Stimulated activated CD8-positive, alpha-beta memory T cell treated with anti-CD3 and anti-CD28 coated beads, Interleukin-7, amount 100 ng/mL, for 24 hours (primary cell): Measurements from ENCODE around the gene LRRC56.
A peak's percentile ranks its signal among the peaks of the same experiment; 100 is the strongest.

Experiments
- DNase-seq: peaks from one replicate; pipeline ENCODE4 v3.0.0-alpha.2; 2020; ENCODE audit warnings: low read depth

Gene LRRC56

DNA sequence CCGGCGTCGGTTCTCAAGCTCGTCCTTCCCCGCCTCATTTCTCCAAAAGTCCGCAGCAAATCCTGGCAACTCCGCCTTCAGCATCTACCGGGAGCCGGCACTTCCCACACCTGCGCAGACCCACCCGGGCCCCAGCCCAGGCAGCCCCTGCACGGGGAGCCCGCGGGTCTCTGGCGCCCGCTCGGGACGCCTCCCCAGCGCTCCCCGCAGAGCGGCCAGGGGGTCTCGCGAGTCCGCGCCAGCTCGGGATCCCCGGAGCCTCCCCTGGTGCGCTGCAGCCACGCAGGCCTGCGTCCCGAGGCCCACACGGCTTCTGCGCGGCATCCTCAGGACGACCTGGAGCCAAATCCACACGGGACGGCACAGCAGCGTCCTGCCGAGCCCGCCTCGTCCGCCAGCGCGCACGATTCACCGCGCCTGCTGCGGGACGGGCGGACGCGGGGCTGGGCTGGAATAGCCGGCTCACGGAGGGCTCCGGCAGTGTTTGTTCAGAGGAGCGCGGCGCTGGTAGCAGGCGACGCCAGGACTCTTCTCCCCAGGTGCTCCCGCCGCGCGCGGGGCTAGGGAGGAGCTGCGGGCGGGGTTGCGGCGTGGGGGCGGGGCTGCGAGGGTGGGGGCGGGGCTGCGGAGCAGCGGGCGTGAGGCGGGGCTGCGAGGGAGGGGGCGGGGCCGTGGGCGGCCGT, 38.1 kb downstream of the LRRC56 start:
- no peak for DNase-seq

DNA sequence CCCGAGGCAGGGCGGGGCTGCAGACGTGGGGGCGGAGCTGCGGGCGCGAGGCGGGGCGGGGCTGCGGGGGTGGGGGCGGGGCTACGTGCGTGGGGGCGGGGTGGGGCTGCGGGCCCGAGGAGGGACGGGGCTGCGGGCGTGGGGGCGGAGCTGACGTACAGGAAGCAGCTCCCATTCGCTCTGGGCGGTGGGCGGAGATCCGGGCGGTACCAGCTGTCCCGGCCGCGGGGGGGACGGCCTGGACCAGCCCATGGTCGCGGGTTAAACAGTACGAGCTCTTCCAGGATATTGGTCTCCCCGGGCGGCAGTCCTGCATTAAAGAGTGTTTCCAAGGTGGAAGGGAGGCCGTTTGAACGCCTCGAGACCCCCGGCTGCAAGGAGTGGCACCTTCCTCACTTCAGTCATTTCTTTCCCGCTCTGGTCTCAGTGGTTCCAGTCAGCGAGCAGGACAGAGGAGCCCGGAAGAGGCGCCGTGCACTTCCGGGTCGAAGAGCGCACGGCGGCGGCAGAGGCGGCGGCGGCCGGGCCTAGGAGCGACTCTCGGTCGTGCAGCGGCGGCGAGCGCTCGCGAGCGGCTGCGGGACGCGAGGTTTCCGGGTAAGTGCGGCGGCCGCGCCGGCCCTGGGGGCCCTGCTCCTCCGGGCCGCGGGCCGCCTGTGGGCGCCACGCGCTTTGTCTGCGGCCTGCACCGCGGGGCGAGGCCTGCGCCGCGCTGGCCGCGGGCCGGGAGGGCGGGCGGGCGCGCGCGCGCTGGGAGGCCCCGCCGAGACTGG, 38.9 kb downstream of the LRRC56 start, which contains the start of gene PHRF1:
TSS of gene PHRF1 (plus strand) at position 475 of the 773 bp plus-strand sequence. CDS start 5,043 bp downstream, outside the sequence.
- DNase-seq = peak; percentile 85

DNA sequence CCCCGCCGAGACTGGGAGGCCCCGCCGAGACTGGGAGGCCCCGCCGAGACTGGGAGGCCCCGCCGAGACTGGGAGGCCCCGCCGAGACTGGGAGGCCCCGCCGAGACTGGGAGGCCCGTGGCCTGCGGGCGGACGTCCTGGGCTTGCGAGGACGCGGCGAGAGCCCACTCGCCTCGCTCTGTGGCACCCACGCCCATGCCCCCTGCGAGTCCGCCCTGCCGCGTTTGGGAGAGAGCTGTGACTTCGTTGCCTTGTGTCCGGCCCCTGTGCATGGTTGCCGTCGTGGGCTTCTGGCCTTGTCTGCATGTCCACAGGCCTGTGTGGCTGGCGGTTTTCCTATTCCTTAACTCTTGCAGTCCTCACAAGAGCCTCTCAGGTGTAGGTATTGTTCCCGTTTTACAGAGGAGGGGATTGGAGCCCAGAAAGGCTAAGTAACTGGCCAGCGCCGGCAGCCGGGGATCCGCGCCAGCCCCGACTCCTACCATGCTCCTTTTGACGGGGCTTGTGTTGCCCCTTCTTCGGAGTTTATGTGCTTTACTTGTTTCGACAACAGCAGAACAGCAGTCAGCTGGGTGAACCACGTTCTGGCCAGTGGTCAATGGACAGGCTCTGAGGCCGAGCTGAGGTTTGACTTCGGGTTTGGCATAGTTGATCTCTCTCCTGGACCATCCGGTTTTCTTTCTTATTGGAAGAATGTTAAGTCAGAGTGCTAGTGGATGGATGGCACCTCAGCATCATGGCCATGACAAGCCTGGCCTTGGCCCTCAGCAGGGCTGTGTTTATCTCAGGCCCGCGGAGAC, 39.7 kb downstream of the LRRC56 start:
- no peak for DNase-seq

DNA sequence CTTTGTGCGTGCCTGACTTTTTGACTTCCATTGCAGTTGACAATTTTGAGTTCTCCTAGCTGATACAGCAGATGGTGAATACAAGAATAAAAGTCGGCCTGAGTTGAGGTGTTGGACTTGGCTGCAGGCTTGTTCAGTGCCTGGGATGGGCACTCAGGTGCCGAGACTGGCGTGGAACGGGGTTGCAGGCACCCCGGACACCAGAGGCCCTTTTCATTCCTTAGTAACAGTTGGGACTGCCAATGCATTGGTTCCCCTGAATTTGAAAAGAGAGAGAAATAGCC, 40.2 kb downstream of the LRRC56 start:
- DNase-seq = no peak

DNA sequence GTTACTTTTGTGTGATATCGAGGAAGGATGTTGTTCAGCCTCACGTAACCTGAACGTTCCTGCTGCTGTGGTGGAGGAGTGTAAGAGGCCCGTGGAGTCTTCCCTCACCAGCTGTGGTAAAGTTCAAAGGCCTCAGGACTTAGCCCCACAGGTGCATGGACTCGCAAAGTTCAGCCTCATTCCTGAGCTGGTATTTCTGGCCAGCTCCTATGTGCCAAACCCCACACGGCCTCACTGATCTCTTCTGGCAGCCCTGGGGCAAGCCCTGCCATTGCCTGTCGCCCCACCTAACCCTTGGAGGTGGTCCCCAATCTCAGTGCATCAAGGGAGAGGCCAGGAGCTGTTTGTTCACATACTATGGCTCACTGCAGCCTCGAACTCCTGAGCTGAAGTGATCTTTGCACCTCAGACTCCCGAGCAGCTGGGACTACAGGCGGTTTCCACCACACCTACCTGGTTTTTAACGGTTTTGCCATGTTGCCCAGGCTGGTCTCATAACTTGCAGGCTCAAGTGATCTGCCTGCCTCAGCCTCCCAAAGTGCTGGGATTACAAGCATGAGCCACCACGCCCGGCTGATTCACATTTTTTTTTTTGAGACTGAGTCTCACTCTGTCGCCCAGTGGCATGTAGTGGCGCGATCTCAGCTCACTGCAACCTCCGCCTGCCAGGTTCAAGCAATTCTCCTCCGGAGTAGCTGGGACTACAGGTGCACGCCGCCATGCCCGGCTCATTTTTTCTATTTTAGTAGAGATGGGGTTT, 41.1 kb downstream of the LRRC56 start:
- DNase-seq = no peak

DNA sequence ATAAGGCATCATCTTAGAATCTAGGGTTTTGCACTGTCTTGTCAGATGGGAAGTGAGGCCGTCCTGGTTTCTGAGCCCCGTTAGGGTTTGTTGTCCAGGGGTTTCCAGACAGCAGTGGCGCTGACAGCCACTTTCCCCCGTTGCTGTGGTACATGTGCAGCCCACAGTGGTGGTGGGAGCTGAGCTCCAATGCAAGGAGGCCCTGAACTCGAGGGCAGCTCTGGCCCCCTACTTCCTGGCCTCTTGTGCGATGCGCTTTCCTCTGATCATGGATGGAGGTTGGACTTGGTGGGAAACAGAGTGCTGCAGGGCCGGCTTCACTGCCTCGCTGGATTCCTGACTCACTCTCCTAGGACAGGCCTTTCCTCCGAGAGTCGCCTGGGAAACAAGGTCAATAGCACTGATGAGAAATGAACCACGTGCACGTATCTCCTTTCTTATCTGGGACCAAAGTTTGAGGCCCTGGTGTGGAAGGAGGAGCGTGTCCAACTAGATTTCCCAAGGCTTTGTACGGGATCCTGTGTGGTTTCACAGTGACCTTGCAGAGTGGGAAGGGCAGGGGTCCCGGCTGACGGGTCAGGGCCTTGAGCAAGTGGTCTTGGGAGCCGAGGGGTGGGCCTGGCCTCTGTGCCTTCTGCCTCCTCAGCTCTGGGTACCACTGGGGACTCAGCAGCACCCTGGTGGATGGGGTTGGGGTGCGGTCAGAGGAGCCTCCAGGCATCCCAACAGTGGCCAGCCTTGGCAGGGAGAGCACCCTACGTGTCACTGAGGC, 42.7 kb downstream of the LRRC56 start:
- no peak for DNase-seq

DNA sequence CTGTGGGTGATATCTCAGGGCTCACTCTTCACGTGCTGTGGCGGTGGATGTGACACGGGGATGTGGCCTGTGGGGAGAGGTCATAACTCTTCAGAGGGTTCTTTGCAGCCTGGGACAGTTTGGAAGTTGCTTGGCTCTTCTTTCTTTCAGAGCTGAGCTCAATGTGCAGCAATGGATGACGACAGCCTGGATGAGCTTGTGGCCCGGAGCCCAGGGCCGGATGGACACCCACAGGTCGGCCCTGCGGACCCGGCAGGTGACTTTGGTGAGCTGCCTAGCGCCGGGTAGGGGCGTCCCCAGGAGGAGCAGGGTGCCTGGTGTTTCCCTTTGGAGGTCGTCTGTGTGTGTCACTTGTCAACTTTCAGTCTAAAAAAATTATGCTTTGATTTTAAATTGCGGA, 44.0 kb downstream of the LRRC56 start:
- DNase-seq = no peak

DNA sequence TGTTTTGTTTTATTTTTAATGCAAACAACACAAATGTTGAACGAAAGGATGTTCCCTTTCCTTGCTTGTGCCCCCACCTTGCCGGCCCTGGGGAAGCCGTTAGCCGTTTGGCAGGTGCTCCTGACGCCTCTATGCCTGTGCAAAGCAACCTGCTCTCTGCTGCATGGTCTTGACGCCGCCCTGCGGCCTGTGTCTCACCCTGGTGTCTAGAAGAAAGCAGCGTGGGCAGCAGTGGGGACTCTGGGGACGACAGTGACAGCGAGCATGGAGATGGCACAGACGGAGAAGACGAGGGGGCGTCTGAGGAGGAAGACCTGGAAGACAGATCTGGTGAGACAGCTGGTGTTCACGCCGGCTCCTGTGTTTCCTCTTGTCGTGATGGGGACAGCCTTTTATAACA, 44.4 kb downstream of the LRRC56 start:
- no peak for DNase-seq

DNA sequence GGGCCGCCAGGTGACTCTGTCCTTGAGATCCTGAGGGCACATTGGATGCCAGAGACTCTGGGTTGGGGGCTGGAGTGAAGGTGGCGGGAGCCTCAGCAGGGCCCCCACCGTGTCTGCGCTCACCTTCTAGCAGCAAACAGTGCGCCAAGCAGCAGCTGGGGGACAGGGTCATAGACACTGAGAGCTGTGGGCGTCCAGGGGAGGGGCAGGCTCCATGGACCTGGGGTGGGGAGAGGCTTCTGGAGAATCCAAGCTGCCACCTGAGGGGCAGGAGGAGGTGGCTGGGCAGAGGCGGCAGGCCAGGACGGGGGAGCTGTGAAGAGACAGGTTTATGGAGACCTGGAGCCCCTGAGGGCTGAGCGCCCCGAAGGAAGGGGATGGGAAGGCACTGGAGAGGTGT, 47.0 kb downstream of the LRRC56 start:
- no peak for DNase-seq

DNA sequence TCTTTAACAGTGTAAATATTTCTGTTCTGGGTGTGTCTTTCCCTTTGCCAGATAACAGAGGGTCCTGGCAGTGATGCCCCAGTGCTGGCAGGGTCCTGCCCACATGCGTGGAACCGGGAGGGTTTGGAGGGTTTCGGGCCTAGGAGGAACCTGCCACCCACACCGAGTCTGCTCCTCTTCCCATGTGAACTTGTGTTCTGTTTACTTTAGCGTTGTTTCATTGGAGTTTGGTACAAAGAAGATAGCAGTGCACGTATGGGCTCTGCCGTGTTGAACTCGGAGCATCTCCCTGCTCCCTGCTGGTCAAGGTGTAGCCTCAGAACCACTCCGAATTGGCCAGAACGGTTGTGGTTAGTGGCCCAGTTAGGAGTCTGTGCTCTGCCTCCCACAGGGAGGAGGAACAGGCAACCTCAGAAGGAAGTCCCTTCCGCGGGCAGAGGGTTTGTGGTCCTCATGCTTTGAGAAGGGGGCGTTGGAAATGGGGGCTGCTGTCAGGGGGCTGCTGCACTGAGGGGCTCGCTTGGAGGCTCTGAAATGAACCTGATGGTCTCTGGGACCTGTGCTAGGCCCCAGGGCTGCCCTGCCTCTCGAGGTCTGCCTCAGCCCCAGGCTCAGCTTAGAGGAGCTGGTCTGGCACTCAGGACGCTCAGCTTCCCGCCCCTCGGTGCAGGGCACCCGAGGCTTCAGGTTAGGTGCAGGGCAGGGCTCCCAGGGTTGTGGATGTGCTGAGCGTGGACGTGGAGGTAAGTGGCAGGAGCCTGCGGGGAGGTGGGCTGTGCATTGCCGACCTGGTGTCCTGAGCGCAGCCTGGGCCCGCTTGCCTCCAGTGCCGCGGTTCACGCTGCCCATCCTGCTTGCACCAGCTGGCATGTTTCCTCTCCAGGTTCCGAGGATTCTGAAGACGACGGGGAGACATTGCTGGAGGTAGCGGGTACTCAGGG, 49.3 kb downstream of the LRRC56 start:
- no peak for DNase-seq

DNA sequence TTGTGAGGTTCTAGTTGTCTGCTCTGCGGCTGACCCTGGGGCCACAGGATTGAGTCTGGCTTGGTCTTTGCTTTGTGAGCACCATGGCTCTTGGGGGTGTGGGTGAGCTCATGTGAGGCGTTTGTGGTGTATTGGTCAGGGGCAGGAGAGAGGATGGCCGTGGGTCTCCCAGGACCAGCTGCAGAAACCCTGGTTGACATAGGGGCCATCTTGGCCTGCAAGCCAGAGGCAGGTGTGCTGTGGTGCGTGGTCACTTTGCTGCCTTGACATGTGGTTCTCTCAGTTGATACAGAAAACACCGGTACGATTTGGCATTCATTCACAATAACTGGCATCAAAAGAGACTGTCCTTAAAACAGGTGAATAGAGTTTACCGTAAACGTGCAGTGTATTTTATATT, 50.2 kb downstream of the LRRC56 start:
- DNase-seq = no peak

DNA sequence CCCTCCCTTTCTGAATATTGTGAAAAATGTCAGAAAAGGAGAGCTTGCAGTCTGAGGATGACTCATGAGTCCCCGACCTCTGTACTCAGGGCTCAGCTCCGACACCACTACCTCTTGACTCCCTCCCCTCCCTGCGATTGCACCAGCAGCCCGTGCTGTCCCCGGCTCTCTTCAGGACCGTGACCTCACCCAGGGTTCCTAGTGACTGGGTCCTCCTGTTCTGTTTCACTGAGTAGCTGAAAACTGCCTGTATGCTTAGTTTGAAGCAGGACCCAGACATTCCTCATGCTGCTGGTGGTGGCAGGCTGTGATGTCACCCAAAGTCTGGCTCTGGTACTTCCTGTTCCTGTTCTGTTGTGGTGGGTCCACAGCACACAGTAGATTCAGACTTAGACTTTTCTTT, 50.7 kb downstream of the LRRC56 start:
- peak; percentile 30 for DNase-seq

DNA sequence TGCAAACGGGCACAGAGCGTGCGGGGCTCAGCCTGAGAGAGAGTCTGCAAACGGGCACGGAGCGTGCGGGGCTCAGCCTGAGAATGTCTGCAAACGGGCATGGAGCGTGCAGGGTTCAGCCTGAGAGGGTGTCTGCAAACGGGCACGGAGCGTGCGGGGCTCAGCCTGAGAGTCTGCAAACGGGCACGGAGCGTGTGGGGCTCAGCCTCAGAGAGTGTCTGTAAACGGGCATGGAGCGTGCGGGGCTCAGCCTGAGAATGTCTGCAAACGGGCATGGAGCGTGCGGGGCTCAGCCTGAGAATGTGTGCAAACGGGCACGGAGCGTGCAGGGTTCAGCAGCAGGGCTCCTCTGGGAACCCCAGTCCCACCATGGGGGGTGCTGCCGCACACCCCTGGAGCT, 52.5 kb downstream of the LRRC56 start:
- no peak for DNase-seq

DNA sequence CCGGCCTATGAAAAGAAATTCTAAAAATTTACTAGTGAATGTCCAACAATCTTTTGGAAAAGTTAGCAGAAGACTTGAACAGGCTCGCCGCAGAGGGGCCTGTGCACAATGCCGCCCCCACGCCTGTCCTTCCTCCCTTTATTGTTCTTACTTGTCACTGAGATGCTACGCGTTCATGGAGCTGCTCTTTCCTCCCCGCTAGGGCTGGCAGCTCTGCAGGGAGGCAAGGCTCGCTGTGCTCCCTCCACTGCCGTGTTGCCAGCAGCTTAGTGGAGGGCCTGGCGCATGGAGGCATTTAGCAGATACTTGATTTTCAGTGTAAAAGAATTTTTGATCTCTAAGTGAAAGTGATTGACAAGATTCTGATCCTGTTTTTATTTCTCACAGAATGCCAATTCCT, 53.7 kb downstream of the LRRC56 start:
- DNase-seq = no peak

DNA sequence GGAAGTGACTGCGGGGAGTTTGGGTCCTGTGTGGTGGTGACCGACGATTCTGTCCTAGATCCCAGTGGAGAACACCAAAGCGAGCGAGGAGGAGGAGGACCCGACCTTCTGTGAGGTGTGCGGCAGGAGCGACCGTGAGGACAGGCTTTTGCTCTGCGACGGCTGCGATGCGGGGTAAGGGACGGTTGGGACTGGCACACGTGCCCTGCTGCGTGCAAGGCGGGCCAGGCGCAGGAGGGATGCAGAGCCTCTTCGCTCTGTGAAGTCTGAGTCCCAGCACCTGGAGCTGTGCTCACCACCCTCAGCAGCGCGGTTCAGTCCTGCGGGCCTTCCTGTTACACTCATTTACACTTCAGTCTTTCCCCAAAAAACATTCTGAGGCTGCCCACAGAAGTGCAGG, 55.2 kb downstream of the LRRC56 start:
- no peak for DNase-seq

DNA sequence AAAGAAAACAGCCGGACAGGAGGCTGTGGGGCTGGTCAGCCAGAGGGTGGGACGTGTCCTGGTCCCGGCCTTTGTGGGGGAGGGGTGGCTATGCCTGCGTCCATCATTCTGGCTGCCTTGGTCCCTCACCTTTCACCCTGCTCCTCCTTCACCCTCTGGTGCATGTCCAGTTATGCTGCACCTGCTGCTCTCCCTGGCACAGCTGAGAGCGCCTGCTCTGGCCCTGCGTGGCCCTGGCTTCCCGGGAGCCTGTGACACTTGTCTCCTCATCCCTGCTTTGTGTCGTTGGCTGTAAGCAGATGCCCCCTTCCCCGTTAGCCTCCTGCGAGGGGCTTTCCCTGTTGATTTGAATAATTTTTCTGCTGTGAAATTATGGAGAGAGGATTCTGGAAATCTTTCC, 55.6 kb downstream of the LRRC56 start:
- DNase-seq = no peak

DNA sequence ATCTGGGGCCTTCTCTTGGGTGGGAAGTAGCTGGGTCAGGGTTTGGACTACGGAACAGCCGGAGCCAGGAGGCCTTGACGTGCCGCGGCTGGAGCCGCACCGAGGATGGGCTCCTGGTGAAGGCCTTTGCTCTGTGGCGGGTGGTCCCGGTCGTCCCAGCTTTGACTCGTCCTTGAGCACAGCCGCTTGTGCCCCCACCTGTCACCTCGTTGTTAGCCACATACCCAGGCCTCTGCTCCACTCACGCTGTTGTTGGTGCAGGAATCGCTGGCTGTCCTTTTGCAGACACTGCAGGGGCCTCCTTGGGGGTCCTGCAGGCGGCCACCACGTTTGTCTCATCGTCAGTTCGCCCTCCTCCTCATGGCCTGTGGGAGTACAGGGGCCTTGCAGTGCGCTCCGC, 56.0 kb downstream of the LRRC56 start:
- no peak for DNase-seq

DNA sequence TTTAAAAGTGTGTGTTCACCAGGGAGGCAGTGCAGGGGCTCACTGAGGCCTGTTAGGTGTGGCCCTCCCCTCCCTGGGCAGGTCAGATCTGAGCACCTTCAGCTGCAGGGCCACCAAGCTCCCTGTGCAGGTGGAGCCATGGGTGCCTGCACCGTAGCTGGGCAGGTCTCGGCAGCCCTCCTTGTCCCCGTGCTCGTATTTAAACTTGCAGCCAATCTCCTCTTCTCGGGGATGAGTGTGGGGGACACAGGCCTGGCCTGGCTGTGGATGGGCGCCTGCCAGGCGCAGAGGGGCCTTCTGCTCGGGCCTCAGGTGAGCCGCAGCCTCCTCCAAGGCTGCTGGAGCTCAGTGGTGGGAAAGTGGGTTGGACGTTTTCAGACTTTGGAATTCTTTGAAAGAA, 58.1 kb downstream of the LRRC56 start:
- no peak for DNase-seq

DNA sequence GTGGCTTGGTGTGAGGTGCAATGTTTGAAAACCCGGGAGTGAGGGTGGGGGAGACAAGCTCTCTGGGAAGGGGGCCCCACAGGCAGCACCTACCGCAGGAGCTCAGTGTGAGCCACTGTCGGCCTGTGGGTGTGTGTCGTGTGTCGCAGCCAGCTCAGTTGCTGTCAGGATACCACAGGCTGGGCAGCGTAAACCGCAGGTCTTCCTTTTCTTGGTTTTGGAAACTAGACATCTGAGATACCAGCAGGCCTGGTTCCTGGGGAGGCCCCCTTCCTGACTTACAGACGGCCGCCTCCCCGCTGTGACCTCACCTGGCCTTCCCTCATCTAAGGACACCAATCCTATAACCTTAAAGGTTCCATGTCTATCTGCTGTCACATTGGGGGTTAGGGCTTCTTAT, 59.0 kb downstream of the LRRC56 start:
- no peak for DNase-seq

DNA sequence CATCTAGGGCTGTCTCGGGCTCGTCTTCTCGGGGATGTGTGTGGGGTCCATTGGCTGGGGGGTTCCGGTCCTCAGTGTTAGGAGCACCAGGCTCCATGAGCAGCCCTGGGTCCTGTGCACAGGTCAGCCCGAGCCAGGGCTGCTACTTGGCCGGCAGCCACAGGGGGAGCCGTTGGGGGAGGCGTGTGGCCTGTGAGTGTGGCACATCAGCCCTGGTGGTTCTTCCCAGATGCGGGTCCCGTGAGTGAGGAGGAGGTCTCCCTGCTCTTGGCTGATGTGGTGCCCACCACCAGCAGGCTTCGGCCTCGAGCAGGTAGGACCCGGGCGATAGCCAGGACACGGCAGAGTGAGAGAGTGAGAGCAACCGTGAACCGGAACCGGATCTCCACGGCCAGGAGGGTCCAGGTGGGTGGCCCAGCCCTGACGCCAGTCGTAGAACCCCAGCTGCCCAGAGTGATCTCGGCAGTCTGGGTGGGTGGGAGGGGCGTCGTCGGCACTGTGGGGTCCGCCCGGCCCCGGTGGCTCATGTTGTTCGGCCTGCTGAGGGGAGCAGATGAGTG, 59.9 kb downstream of the LRRC56 start:
- no peak for DNase-seq
